Astrocyte of the hippocampus (primary cell): Measurements from ENCODE around the gene FNDC5.

ENCODE experiments used
- DNase-seq: peaks from one replicate; pipeline ENCODE4 v3.0.0; 2011; ENCODE audit warnings: low read depth, low spot score

FNDC5 gene

DNA sequence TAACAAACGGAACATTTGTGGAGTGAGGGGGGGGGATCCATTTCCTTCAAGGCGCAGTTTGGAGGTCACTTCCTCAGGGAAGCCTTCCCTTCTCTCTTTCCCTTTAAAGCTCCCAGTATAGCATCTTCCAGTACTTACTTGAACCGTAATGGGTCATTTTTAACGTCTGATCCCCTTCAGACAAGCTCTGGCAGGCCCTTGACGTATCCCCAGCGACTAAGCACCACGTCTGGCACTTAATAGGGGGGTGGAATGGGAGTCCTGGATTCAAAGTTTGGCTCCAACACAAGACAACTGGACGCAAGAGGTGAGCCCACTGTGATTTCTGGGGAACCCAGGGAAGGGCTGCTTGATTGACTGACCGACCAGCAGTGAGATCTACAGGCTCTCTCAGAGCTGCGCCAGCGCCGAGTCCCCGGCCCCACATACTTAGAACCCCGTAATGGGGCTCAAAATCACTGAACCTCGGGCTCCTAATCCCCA, 54.0 kb downstream of the FNDC5 start:
- DNase-seq: peak; percentile 53

DNA sequence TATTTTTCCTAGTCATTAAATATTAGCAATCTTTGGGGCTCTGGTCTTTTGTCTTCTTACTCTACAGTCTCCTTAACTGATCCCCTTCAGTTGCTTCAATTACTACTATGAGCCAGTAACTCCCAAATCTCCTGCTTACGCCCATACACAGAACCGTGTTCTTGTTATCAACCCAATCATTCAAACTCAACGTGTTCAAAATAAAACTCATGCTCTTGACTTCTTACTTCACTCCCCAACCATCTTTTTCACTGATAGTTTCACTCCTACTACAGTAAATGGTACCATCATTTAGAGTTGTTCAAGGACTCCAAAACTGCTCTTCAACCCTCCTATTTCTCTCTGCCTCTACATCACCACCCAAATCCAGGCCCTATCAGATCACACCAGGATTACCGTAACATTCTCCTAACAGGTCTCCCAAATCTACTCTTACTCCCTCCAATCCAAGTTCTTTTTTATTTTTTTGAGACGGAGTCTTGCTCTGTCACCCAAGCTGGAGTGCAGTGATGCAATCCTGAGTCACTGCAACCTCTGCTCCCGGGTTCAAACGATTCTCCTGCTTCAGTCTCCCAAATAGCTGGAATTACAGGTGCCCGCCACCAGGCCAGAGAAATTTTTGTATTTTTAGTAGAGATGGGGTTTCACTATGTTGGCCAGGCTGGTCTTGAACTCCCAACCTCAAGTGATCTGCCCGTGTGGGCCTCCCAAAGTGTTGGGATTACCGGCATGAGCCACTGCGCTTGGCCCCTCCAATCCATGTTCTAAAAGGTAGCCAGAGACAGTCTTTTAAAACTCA, 56.6 kb downstream of the FNDC5 start:
- DNase-seq: no peak
